K562 (cell line): ENCODE measurements around the gene PYGO2. TPM values are rescaled to one million over a fixed set of nuclear protein-coding genes. Genes with fewer than 3 reads are reported as not detected.

Experiments used
- BCLAF1 ChIP-seq, 2 experiments: fragments of 450-650 bp in 1 of 2; IDR thresholded peaks; 2 replicates each; pipeline ENCODE4 v1.6.1; 2011 to 2017; ENCODE audit warnings: low read depth in 2 of 2, antibody characterized with exemption in 1 of 2, borderline replicate concordance in 1 of 2, low read length in 1 of 2, mild to moderate bottlenecking in 1 of 2, mixed read lengths in 1 of 2; ENCODE audit not compliant: control insufficient read depth in 1 of 2
- MCM7 ChIP-seq, 2 experiments: fragments of 450-650 bp; IDR thresholded peaks; 2 replicates each; pipeline ENCODE4 v1.6.1; 2016 to 2018
- PTBP1 ChIP-seq: fragments of 200-400 bp; formaldehyde crosslinking; IDR thresholded peaks from 2 replicates; pipeline ENCODE4 v1.6.1; 2017; ENCODE audit warnings: low read depth, low read length
- PURB ChIP-seq: sonication (generic); formaldehyde crosslinking; IDR thresholded peaks from 2 replicates; pipeline ENCODE4 v1.9.0; 2021; ENCODE audit warnings: low read depth, mild to moderate bottlenecking, missing genetic modification reagents
- REST ChIP-seq, 2 experiments: fragments of 450-650 bp; formaldehyde crosslinking in 1 of 2; IDR thresholded peaks; 2 replicates each; pipeline versions ENCODE4 v1.4.0 to v1.6.1; 2014 to 2020; ENCODE audit warnings: mild to moderate bottlenecking in 2 of 2, borderline replicate concordance in 1 of 2, low read depth in 1 of 2
- SMAD2 ChIP-seq: fragments of 150-350 bp; IDR thresholded peaks from 2 replicates; pipeline ENCODE4 v1.6.1; 2014; ENCODE audit warnings: low read depth, mild to moderate bottlenecking, low read length
- THAP7 ChIP-seq: fragments of 250-450 bp; sonication (Bioruptor Pico); IDR thresholded peaks from 2 replicates; pipeline ENCODE4 v1.5.0; 2021
- ZFX ChIP-seq: sonication (generic); formaldehyde crosslinking; IDR thresholded peaks from 2 replicates; pipeline ENCODE4 v1.8.0; 2022; ENCODE audit warnings: mild to moderate bottlenecking, missing genetic modification reagents, moderate library complexity
- ZNF431 ChIP-seq: sonication (generic); formaldehyde crosslinking; IDR thresholded peaks from 2 replicates; pipeline ENCODE4 v1.8.0; 2022; ENCODE audit warnings: mild to moderate bottlenecking, missing genetic modification reagents
- polyA plus RNA-seq, 8 experiments: library from polyadenylated mRNA; depleted of rRNA in 4 of 8; stranded (reverse) in 5 of 8; unstranded in 3 of 8; fragments of >200 nt; fragmentation: Nextera tagmentation in 2 of 8; fragmentation: Illumina TruSeq in 1 of 8; extraction: Ambion mirVana in 2 of 8; extraction: Trizol in 1 of 8; gene quantifications; 2 replicates each; pipeline versions ENCODE4 v1.2.1 to v1.2.3, GENCODE V29; 2011 to 2014; ENCODE audit warnings: inconsistent platforms in 1 of 8, missing spikeins in 1 of 8
- total RNA-seq, 7 experiments: library from RNA; depleted of rRNA in 6 of 7; stranded (reverse); fragments of >200 nt in 6 of 7; fragmentation: Illumina TruSeq in 2 of 7; extraction: Trizol in 2 of 7; gene quantifications; 2 replicates each; pipeline versions ENCODE4 v1.2.1 to v1.2.3, GENCODE V29; 2011 to 2021; ENCODE audit warnings: low replicate concordance in 1 of 7

The PYGO2 gene
- total and polyA plus RNA-seq, 9 of the 15 experiments (the other 6 are each of a cell fraction or from before 2014, with no cell fraction given), result 8.3 to 36.2 (median 18.2) TPM

GRCh38 chr1:155011004-155011416, 49.4 kb upstream of the PYGO2 start (continued):
- TF ChIP-seq THAP7 (CRISPR knock-in tag) (no peak), PURB (no peak), MCM7 (IDR thresholded peaks at IDR 0.05) (no peak), ZNF431 (CRISPR knock-in tag) (no peak), PTBP1 (no peak), ZFX (CRISPR knock-in tag) (0 out of 2 replicates have a peak, but pooled peaks have one; percentile 14), BCLAF1 (IDR thresholded peaks at IDR 0.05; ENCODE audit: borderline replicate concordance in 1 of 2, control insufficient read depth in 1 of 2, low read depth in 2 of 2, low read length in 1 of 2) (no peak), SMAD2 (no peak), REST (IDR thresholded peaks at IDR 0.05; ENCODE audit: borderline replicate concordance) (no peak), REST (CRISPR knock-in tag; IDR thresholded peaks at IDR 0.05; ENCODE audit: low read depth) (no peak)
- TF ChIP-seq, all 486 proteins: peak for 3
